ENCODE data around the gene NSUN7.

NSUN7 gene

GRCh38 chr4:40858962-40859361, 109.2 kb downstream of the NSUN7 start:
- TF ChIP-seq ZNF274 (IDR thresholded peaks at IDR 0.05; ENCODE audit: low read depth, low read length), result no peak
- H3K4me3 ChIP-seq (ENCODE audit: low read length), result no peak overlapping the region
